ENCODE data around the gene CHST3.

CHST3 gene

GRCh38 chr10:71961831-71962230, 2.4 kb upstream of the CHST3 start:
- Histone ChIP-seq H3K4me1 (ENCODE audit: low read depth, poor library complexity, severe bottlenecking) (no peaks in the 10 kb centered on the region), H3K79me2 (ENCODE audit: insufficient read depth, low read depth) (no peaks in the 10 kb centered on the region), H4K20me1 (ENCODE audit: insufficient read depth) (no peaks in the 10 kb centered on the region), H3K9ac (no peak overlapping the region), H3K27me3 (ENCODE audit: insufficient read depth, low read depth) (no peaks in the 10 kb centered on the region), H2AFZ (ENCODE audit: low read depth) (no peak overlapping the region), H3K4me2 (no peak overlapping the region), H3K4me3 (IDR thresholded peaks at IDR 0.05; ENCODE audit: insufficient read depth, low read depth, low read length) (no peak overlapping the region), H3K36me3 (ENCODE audit: insufficient read depth) (no peaks in the 10 kb centered on the region), H3K27ac (no peak overlapping the region)
- TF ChIP-seq CTCF (conservative IDR thresholded peaks at IDR 0.05; ENCODE audit: low read depth, low read length): no peak

GRCh38 chr10:71962901-71963300, 1.3 kb upstream of the CHST3 start:
- TF ChIP-seq CTCF (conservative IDR thresholded peaks at IDR 0.05; ENCODE audit: low read depth, low read length): no peak
- Histone ChIP-seq H2AFZ (ENCODE audit: low read depth) (no peak overlapping the region), H3K4me3 (IDR thresholded peaks at IDR 0.05; ENCODE audit: insufficient read depth, low read depth, low read length) (no peak overlapping the region), H3K9ac (no peak overlapping the region), H3K36me3 (ENCODE audit: insufficient read depth) (no peaks in the 10 kb centered on the region), H4K20me1 (ENCODE audit: insufficient read depth) (no peaks in the 10 kb centered on the region), H3K27me3 (ENCODE audit: insufficient read depth, low read depth) (no peaks in the 10 kb centered on the region), H3K4me2 (no peak overlapping the region), H3K27ac (no peak overlapping the region), H3K79me2 (ENCODE audit: insufficient read depth, low read depth) (no peaks in the 10 kb centered on the region), H3K4me1 (ENCODE audit: low read depth, poor library complexity, severe bottlenecking) (no peaks in the 10 kb centered on the region)

DNA sequence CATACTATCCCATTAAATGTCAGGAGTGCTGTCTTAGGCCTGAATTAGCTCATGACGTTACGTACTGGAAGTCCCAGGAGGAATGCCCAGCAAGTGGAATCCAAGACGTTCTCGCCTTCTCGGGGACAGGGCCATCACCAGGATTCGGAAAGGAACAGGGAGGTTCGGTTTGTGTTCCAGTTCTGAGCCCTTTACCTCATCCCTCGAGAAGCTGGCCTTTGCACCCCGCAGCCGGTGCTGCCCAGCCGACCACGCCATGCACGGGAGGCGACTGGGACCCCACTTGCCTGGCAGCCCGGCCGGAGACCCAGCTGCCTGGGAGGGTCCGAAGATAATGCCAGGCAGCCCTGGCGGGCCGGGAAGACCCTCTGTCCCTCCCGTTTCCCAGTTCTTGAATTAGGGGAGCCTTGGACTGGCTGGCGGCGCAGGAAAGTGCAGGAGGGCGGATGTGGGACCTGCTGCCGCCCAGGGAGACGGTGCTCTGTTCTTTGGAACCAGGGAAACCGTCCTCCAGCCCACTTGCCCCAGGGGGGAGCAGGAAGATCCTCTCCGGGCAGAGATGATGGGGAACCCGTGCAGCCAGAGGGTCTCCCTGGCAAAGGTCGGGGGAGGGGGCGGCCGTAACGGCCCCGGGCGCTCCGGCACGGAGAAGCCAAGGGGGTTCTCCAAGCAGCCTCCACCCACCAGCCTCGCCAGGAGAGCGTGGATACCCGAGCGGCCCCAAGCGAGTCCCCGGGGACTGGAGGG, 671 bp upstream of the CHST3 start:
- Histone ChIP-seq H4K20me1 (ENCODE audit: insufficient read depth) (no peaks in the 10 kb centered on the region), H3K27ac (no peak overlapping the region), H3K4me1 (ENCODE audit: low read depth, poor library complexity, severe bottlenecking) (no peaks in the 10 kb centered on the region), H3K27me3 (ENCODE audit: insufficient read depth, low read depth) (no peaks in the 10 kb centered on the region), H2AFZ (ENCODE audit: low read depth) (no peak overlapping the region), H3K79me2 (ENCODE audit: insufficient read depth, low read depth) (no peaks in the 10 kb centered on the region), H3K4me3 (IDR thresholded peaks at IDR 0.05; ENCODE audit: insufficient read depth, low read depth, low read length) (no peak overlapping the region), H3K4me2 (no peak overlapping the region), H3K36me3 (ENCODE audit: insufficient read depth) (no peaks in the 10 kb centered on the region), H3K9ac (no peak overlapping the region)
- no peak for TF ChIP-seq CTCF (conservative IDR thresholded peaks at IDR 0.05; ENCODE audit: low read depth, low read length)

- H3K27ac ChIP-seq: no peak overlapping the region
- H3K4me2 ChIP-seq: no peak overlapping the region
- H3K4me1 ChIP-seq (ENCODE audit: low read depth, poor library complexity, severe bottlenecking): no peaks in the 10 kb centered on the region
- no peaks in the 10 kb centered on the region for H3K79me2 ChIP-seq (ENCODE audit: insufficient read depth, low read depth)
- H3K36me3 ChIP-seq (ENCODE audit: insufficient read depth): no peaks in the 10 kb centered on the region
- no peak overlapping the region for H3K4me3 ChIP-seq (IDR thresholded peaks at IDR 0.05; ENCODE audit: insufficient read depth, low read depth, low read length)
- no peak for TF ChIP-seq CTCF (conservative IDR thresholded peaks at IDR 0.05; ENCODE audit: low read depth, low read length)
- H2AFZ ChIP-seq (ENCODE audit: low read depth): no peak overlapping the region
- no peaks in the 10 kb centered on the region for H4K20me1 ChIP-seq (ENCODE audit: insufficient read depth)
- H3K27me3 ChIP-seq (ENCODE audit: insufficient read depth, low read depth): no peaks in the 10 kb centered on the region
- H3K9ac ChIP-seq: no peak overlapping the region
Measured at GRCh38 chr10:71964743-71965515, 734 bp downstream of the CHST3 start.
